WTC11 (cell line): ENCODE data around the gene TMEM183A.

ENCODE experiments used
- CTCF ChIP-seq: fragments of 200-600 bp; IDR thresholded peaks from 2 replicates; pipeline ENCODE4 v1.8.0; 2022; ENCODE audit warnings: antibody characterized with exemption
- SMAD3 ChIP-seq: sonication (generic); formaldehyde crosslinking; IDR thresholded peaks from 2 replicates; pipeline ENCODE4 v1.8.0; 2022; ENCODE audit warnings: missing genetic modification reagents, mild to moderate bottlenecking, borderline replicate concordance

GRCh38 chr1:203069030-203069747, 62.0 kb downstream of the TMEM183A start:
- TF ChIP-seq CTCF (no peak), SMAD3 (CRISPR knock-in tag) (no peak)
